SK-N-SH treated with all-trans-retinoic acid at 6 μM for 48 hours (cell line): ENCODE measurements around the gene ZNF599.

Experiments used
- ATAC-seq: fragments of 200-7000 bp; cut with Tn5 transposase; 3 replicates; pipeline ENCODE4 v1.9.1; 2020; ENCODE audit warnings: mild to moderate bottlenecking, moderate library complexity
- BACH2 ChIP-seq: fragments of 250-450 bp; sonication (Bioruptor Pico); IDR thresholded peaks from 2 replicates; pipeline ENCODE4 v1.9.0; 2021; ENCODE audit warnings: mild to moderate bottlenecking, borderline replicate concordance
- CREB5 ChIP-seq: fragments of 250-450 bp; sonication (Bioruptor Pico); IDR thresholded peaks from 2 replicates; pipeline ENCODE4 v1.5.1; 2020; ENCODE audit warnings: low read depth, mild to moderate bottlenecking, moderate library complexity
- CSDC2 ChIP-seq: fragments of 250-450 bp; sonication (Bioruptor Pico); IDR thresholded peaks from 2 replicates; pipeline ENCODE4 v1.5.0; 2020; ENCODE audit warnings: mild to moderate bottlenecking, moderate library complexity
- GLIS3 ChIP-seq: fragments of 250-450 bp; sonication (Bioruptor Pico); IDR thresholded peaks from 2 replicates; pipeline ENCODE4 v1.5.0; 2020; ENCODE audit warnings: mild to moderate bottlenecking, moderate library complexity
- ISL1 ChIP-seq: fragments of 250-450 bp; sonication (Bioruptor Pico); IDR thresholded peaks from 2 replicates; pipeline ENCODE4 v2.1.2; 2022; ENCODE audit warnings: mild to moderate bottlenecking, moderate library complexity
- OSR1 ChIP-seq: fragments of 250-450 bp; sonication (Bioruptor Pico); IDR thresholded peaks from 2 replicates; pipeline ENCODE4 v1.8.0; 2022; ENCODE audit warnings: moderate library complexity, mild to moderate bottlenecking, inconsistent platforms
- POU6F1 ChIP-seq: fragments of 250-450 bp; sonication (Bioruptor Pico); IDR thresholded peaks from 2 replicates; pipeline ENCODE4 v1.8.0; 2021; ENCODE audit warnings: low read depth, mild to moderate bottlenecking, moderate library complexity, borderline replicate concordance
- PPARA ChIP-seq: fragments of 250-450 bp; sonication (Bioruptor Pico); IDR thresholded peaks from 2 replicates; pipeline ENCODE4 v1.5.0; 2020; ENCODE audit warnings: mild to moderate bottlenecking, borderline replicate concordance
- RARB ChIP-seq: fragments of 250-450 bp; sonication (Bioruptor Pico); IDR thresholded peaks from 2 replicates; pipeline ENCODE4 v1.8.0; 2021; ENCODE audit warnings: mild to moderate bottlenecking, moderate library complexity
- SNAI2 ChIP-seq: fragments of 250-450 bp; sonication (Bioruptor Pico); IDR thresholded peaks from 2 replicates; pipeline ENCODE4 v1.5.0; 2020; ENCODE audit warnings: mild to moderate bottlenecking, moderate library complexity
- TCF4 ChIP-seq: fragments of 250-450 bp; sonication (Bioruptor Pico); IDR thresholded peaks from 2 replicates; pipeline ENCODE4 v1.8.0; 2021; ENCODE audit warnings: mild to moderate bottlenecking, moderate library complexity, borderline replicate concordance
- TOX ChIP-seq: fragments of 250-450 bp; sonication (Bioruptor Pico); IDR thresholded peaks from 2 replicates; pipeline ENCODE4 v1.8.0; 2021; ENCODE audit warnings: mild to moderate bottlenecking, moderate library complexity, borderline replicate concordance
- TSHZ2 ChIP-seq: fragments of 250-450 bp; sonication (Bioruptor Pico); IDR thresholded peaks from 2 replicates; pipeline ENCODE4 v1.5.0; 2020; ENCODE audit warnings: mild to moderate bottlenecking, moderate library complexity
- ZC3H10 ChIP-seq: fragments of 250-450 bp; sonication (Bioruptor Pico); IDR thresholded peaks from 2 replicates; pipeline ENCODE4 v1.5.1; 2021; ENCODE audit warnings: mild to moderate bottlenecking, moderate library complexity
- ZFP3 ChIP-seq: fragments of 250-450 bp; sonication (Bioruptor Pico); IDR thresholded peaks from 2 replicates; pipeline ENCODE4 v1.5.0; 2020; ENCODE audit warnings: mild to moderate bottlenecking, moderate library complexity
- ZFP30 ChIP-seq: fragments of 450-650 bp; formaldehyde crosslinking; IDR thresholded peaks from 2 replicates; pipeline ENCODE4 v1.5.0; 2022; ENCODE audit warnings: mild to moderate bottlenecking, moderate library complexity
- ZNF565 ChIP-seq: fragments of 450-650 bp; formaldehyde crosslinking; conservative IDR thresholded peaks from 2 replicates; pipeline ENCODE4 v1.5.0; 2020; ENCODE audit warnings: low read depth, mild to moderate bottlenecking, moderate library complexity
- ZNF70 ChIP-seq: fragments of 450-650 bp; formaldehyde crosslinking; IDR thresholded peaks from 2 replicates; pipeline ENCODE4 v1.5.0; 2020; ENCODE audit warnings: mild to moderate bottlenecking, moderate library complexity
- ZNF8 ChIP-seq: fragments of 450-650 bp; formaldehyde crosslinking; IDR thresholded peaks from 2 replicates; pipeline ENCODE4 v1.5.0; 2020; ENCODE audit warnings: mild to moderate bottlenecking, moderate library complexity
- TF ChIP-seq, protein P1 (sequence below): fragments of 250-450 bp; sonication (Bioruptor Pico); IDR thresholded peaks from 2 replicates; pipeline ENCODE4 v1.8.0; 2020; ENCODE audit warnings: mild to moderate bottlenecking, moderate library complexity, borderline replicate concordance

Gene ZNF599

DNA sequence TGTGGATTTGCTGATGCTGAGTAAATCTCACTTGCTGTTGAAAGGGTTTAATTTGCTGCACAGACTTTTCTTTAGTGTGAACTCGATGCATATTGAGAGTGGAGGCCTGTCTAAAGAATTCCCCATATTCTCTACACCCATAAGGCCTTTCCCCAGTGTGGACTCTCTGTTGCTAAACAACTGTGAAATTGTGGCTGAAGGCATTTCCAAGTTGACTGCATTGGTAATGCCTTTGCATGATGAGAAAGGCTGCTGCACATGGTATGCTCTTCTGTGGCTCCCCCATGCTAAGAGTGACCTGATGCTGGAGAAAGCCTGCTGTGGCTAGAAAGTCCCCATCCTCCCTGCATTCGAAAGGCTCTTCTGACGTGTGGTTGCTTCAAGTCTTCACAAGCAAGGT is 6.6 kb upstream of the ZNF599 start (continued):
- TF ChIP-seq CREB5 (CRISPR knock-in tag), result no peak
- no peak for TF ChIP-seq ZC3H10 (CRISPR knock-in tag)
- no peak for TF ChIP-seq ZNF565 (CRISPR knock-in tag)
- no peak for TF ChIP-seq PPARA (CRISPR knock-in tag)
- no peak for TF ChIP-seq RARB (CRISPR knock-in tag)
- TF ChIP-seq OSR1 (CRISPR knock-in tag), result no peak
- no peak for TF ChIP-seq TSHZ2 (CRISPR knock-in tag)

DNA sequence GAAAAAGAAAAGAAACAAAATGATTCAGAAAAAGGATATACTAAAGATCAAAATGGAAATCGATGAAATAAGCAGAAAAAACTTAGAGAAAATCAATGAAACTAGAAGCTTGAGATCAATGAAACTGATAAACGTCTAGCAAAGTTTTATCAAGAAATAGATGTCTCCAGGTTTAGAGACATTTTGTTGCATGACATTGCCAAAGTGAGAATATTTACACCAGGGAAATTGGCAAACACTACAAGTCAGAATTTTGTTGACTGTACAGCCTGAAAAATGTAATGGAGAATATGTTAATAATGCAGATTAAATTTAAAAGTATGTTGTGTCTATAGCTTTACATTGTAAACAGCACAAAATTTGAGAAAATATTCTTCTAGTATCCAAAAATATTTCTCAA is 5.3 kb upstream of the ZNF599 start:
- TF ChIP-seq RARB (CRISPR knock-in tag) (no peak), CSDC2 (no peak), POU6F1 (CRISPR knock-in tag) (no peak), ZFP30 (CRISPR knock-in tag) (no peak), SNAI2 (CRISPR knock-in tag) (no peak), TCF4 (no peak)
- TF ChIP-seq, all 23 proteins: peak for 0
- no peak for ATAC-seq

GRCh38 chr19:34774857-34775256 is 1.8 kb upstream of the ZNF599 start:
- no peak for TF ChIP-seq BACH2 (CRISPR knock-in tag)
- no peak for TF ChIP-seq ZFP3 (CRISPR knock-in tag)
- no peak for TF ChIP-seq RARB (CRISPR knock-in tag)
- TF ChIP-seq, protein P1, sequence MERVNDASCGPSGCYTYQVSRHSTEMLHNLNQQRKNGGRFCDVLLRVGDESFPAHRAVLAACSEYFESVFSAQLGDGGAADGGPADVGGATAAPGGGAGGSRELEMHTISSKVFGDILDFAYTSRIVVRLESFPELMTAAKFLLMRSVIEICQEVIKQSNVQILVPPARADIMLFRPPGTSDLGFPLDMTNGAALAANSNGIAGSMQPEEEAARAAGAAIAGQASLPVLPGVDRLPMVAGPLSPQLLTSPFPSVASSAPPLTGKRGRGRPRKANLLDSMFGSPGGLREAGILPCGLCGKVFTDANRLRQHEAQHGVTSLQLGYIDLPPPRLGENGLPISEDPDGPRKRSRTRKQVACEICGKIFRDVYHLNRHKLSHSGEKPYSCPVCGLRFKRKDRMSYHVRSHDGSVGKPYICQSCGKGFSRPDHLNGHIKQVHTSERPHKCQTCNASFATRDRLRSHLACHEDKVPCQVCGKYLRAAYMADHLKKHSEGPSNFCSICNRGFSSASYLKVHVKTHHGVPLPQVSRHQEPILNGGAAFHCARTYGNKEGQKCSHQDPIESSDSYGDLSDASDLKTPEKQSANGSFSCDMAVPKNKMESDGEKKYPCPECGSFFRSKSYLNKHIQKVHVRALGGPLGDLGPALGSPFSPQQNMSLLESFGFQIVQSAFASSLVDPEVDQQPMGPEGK (CRISPR knock-in tag), result no peak
- no peak for TF ChIP-seq PPARA (CRISPR knock-in tag)
- TF ChIP-seq GLIS3 (CRISPR knock-in tag), result no peak
- TF ChIP-seq ZNF8 (CRISPR knock-in tag), result no peak
- no peak for TF ChIP-seq TCF4
- no peak for TF ChIP-seq TSHZ2 (CRISPR knock-in tag)
- no peak for TF ChIP-seq TOX (CRISPR knock-in tag)
- TF ChIP-seq ZNF70, result no peak
- TF ChIP-seq ISL1 (CRISPR knock-in tag), result no peak
- no peak for TF ChIP-seq CSDC2
- no peak for ATAC-seq
